ENCODE measurements around the gene P2RX5.

The P2RX5 gene

DNA sequence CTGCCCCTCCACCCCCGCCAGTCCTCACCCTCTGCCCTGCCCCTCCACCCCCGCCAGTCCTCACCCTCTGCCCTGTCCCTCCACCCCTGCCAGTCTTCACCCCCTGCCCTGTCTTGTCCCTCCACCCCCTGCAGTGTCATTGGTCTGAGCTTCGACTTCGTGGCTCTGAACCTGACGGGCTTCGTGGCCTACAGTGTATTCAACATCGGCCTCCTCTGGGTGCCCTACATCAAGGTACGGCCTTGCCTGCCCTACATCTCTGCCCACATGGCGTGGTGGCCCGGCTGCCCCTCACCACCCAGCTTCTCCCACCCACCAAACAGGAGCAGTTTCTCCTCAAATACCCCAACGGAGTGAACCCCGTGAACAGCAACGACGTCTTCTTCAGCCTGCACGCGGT is 39.6 kb downstream of the P2RX5 start:
- peaks cover 0 to 27% of the 10 kb centered on the region in 2 experiments; a peak in 1 of 3 replicates for H3K36me3 ChIP-seq (ENCODE audit: control insufficient read depth in 2 of 2, insufficient read depth in 1 of 2, low read length in 2 of 2)
- TF ChIP-seq ZSCAN16 (tag by site-specific recombination; IDR thresholded peaks at IDR 0.05) (no peak), ZNF585B (tag by site-specific recombination; IDR thresholded peaks at IDR 0.05) (no peak), ZNF791 (tag by site-specific recombination; IDR thresholded peaks at IDR 0.05) (no peak), ZNF423 (tag by site-specific recombination; IDR thresholded peaks at IDR 0.05) (no peak), ZNF571 (tag by site-specific recombination; IDR thresholded peaks at IDR 0.05) (no peak), ZNF530 (tag by site-specific recombination; IDR thresholded peaks at IDR 0.05; ENCODE audit: low read depth) (no peak), REPIN1 (tag by site-specific recombination; IDR thresholded peaks at IDR 0.05; ENCODE audit: low read depth) (no peak), ZNF426 (tag by site-specific recombination; IDR thresholded peaks at IDR 0.05) (no peak), ZNF830 (tag by site-specific recombination; IDR thresholded peaks at IDR 0.05; ENCODE audit: low read depth) (no peak), ZNF394 (tag by site-specific recombination; IDR thresholded peaks at IDR 0.05; ENCODE audit: borderline replicate concordance) (no peak), BCL11B (tag by site-specific recombination; IDR thresholded peaks at IDR 0.05; ENCODE audit: low read depth) (no peak), OVOL3 (tag by site-specific recombination; IDR thresholded peaks at IDR 0.05) (no peak), ZNF157 (tag by site-specific recombination; IDR thresholded peaks at IDR 0.05) (no peak)
- TF ChIP-seq, protein P1, sequence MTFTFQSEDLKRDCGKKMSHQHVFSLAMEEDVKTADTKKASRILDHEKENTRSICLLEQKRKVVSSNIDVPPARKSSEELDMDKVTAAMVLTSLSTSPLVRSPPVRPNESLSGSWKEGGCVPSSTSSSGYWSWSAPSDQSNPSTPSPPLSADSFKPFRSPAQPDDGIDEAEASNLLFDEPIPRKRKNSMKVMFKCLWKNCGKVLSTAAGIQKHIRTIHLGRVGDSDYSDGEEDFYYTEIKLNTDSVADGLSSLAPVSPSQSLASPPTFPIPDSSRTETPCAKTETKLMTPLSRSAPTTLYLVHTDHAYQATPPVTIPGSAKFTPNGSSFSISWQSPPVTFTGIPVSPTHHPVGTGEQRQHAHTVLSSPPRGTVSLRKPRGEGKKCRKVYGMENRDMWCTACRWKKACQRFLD (tag by site-specific recombination; IDR thresholded peaks at IDR 0.05), result no peak
- TF ChIP-seq, protein P2, sequence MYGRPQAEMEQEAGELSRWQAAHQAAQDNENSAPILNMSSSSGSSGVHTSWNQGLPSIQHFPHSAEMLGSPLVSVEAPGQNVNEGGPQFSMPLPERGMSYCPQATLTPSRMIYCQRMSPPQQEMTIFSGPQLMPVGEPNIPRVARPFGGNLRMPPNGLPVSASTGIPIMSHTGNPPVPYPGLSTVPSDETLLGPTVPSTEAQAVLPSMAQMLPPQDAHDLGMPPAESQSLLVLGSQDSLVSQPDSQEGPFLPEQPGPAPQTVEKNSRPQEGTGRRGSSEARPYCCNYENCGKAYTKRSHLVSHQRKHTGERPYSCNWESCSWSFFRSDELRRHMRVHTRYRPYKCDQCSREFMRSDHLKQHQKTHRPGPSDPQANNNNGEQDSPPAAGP (tag by site-specific recombination; IDR thresholded peaks at IDR 0.05), result no peak
- TF ChIP-seq, protein P3, sequence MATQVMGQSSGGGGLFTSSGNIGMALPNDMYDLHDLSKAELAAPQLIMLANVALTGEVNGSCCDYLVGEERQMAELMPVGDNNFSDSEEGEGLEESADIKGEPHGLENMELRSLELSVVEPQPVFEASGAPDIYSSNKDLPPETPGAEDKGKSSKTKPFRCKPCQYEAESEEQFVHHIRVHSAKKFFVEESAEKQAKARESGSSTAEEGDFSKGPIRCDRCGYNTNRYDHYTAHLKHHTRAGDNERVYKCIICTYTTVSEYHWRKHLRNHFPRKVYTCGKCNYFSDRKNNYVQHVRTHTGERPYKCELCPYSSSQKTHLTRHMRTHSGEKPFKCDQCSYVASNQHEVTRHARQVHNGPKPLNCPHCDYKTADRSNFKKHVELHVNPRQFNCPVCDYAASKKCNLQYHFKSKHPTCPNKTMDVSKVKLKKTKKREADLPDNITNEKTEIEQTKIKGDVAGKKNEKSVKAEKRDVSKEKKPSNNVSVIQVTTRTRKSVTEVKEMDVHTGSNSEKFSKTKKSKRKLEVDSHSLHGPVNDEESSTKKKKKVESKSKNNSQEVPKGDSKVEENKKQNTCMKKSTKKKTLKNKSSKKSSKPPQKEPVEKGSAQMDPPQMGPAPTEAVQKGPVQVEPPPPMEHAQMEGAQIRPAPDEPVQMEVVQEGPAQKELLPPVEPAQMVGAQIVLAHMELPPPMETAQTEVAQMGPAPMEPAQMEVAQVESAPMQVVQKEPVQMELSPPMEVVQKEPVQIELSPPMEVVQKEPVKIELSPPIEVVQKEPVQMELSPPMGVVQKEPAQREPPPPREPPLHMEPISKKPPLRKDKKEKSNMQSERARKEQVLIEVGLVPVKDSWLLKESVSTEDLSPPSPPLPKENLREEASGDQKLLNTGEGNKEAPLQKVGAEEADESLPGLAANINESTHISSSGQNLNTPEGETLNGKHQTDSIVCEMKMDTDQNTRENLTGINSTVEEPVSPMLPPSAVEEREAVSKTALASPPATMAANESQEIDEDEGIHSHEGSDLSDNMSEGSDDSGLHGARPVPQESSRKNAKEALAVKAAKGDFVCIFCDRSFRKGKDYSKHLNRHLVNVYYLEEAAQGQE (tag by site-specific recombination; IDR thresholded peaks at IDR 0.05), result no peak
- TF ChIP-seq, protein P4, sequence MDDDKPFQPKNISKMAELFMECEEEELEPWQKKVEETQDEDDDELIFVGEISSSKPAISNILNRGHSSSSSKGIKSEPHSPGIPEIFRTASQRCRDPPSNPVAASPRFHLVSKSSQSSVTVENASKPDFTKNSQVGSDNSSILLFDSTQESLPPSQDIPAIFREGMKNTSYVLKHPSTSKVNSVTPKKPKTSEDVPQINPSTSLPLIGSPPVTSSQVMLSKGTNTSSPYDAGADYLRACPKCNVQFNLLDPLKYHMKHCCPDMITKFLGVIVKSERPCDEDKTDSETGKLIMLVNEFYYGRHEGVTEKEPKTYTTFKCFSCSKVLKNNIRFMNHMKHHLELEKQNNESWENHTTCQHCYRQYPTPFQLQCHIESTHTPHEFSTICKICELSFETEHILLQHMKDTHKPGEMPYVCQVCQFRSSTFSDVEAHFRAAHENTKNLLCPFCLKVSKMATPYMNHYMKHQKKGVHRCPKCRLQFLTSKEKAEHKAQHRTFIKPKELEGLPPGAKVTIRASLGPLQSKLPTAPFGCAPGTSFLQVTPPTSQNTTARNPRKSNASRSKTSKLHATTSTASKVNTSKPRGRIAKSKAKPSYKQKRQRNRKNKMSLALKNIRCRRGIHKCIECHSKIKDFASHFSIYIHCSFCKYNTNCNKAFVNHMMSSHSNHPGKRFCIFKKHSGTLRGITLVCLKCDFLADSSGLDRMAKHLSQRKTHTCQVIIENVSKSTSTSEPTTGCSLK (tag by site-specific recombination; IDR thresholded peaks at IDR 0.05), result no peak
- ChIA-PET POLR2A (interaction anchor here (2.4 to 5.4 kb wide), 3 partner anchors 11 to 20 kb away, joined by 8 to 26 read pairs (median 12); partner anchors contain the start of genes CTNS and SHPK), CTCF (interaction anchor here (3.0 kb wide), 1 partner anchor 9 kb away, joined by 8 read pairs; no protein-coding TSS in a partner anchor)
- no peak overlapping the region for H3K4me3 ChIP-seq (ENCODE audit: low read depth, low read length)
- no peak overlapping the region for H3K27ac ChIP-seq (ENCODE audit: extremely low read depth, low read depth, low read length)
- no peaks in the 10 kb centered on the region for H3K4me1 ChIP-seq (ENCODE audit: control insufficient read depth, insufficient read depth, low read length)
- H3K9me3 ChIP-seq (ENCODE audit: control insufficient read depth, insufficient read depth, low read depth, low read length), result no peaks in the 10 kb centered on the region

DNA sequence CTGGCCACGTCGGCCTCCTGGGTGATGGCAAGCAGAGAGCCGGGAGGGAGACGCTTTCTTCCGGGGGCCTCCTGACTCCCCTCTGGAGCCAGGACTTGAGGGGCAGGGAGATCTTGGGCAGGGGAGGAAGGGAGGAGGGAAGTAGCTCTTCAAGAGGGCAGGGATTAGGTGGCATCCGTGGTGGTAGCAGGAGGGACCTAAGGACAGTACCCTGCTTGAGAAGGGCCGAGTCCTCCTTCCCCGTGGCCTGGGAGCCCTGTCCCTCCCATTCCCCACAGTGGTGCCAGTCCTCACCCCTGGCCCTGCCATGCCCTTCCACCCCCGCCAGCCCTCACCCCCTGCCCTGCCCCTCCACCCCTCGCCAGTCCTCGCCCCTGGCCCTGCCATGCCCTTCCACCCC is 40.2 kb downstream of the P2RX5 start:
- peaks cover 0 to 21% of the 10 kb centered on the region in 2 experiments; a peak in 2 of 3 replicates for H3K36me3 ChIP-seq (ENCODE audit: control insufficient read depth in 2 of 2, insufficient read depth in 1 of 2, low read length in 2 of 2)
- no peaks in the 10 kb centered on the region for H3K4me1 ChIP-seq (ENCODE audit: control insufficient read depth, insufficient read depth, low read length)
- ChIA-PET CTCF (no interaction called here), POLR2A (interaction anchor here (2.4 to 3.0 kb wide), 2 partner anchors 12 to 20 kb away, joined by 8 to 12 read pairs; partner anchors contain the start of genes CTNS and SHPK)
- no peaks in the 10 kb centered on the region for H3K9me3 ChIP-seq (ENCODE audit: control insufficient read depth, insufficient read depth, low read depth, low read length)
- H3K4me3 ChIP-seq (ENCODE audit: low read depth, low read length), result no peak overlapping the region
- TF ChIP-seq ZNF138 (tag by site-specific recombination; IDR thresholded peaks at IDR 0.05; ENCODE audit: borderline replicate concordance) (no peak), RBAK (tag by site-specific recombination; IDR thresholded peaks at IDR 0.05) (no peak), ZBTB20 (tag by site-specific recombination; IDR thresholded peaks at IDR 0.05) (no peak)
- no peak overlapping the region for H3K27ac ChIP-seq (ENCODE audit: extremely low read depth, low read depth, low read length)

Measured in HEK293 (cell line).